ENCODE measurements around the gene EIF2AK3.

DNA sequence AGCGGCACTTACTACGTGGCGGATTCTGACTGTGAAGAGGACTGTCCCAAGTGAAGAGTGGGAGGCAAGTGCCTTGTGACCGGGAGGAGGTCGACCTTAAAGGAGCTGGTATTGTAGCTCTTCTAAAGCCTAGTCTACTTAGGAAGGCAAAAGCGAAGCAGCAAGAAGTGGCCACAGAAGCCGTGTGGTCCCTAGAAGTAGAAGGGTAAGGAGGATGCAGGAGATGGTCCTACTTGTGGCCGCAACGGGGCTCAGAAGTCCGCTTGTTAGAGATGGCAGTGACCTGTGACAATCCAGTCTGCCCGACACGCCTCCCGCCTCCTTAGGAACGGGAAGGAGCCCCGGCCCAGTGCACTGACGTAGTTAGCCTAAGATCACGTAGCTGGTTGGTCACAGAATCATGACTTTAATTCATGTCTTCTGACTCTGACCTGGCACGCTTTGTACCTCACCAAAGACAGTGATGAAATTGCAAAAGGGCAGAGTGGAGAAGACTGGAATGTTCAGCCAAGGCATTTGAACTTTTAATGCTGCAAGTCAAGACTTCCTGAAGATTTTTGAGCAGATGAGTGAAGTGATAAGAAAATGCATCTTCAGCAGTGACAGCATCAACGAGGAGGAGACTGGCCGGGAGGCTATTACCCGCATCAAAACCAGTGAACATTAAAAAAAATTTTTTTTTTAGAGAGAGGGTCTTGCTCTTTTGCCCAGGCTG, 749 bp upstream of the EIF2AK3 start:
- TF ChIP-seq CTCF (IDR thresholded peaks at IDR 0.05; ENCODE audit: low read depth, low read length, poor library complexity, severe bottlenecking): no peak
- no peak for TF ChIP-seq EZH2phosphoT487 (IDR thresholded peaks at IDR 0.05; ENCODE audit: borderline replicate concordance, low read length)

Measured in DOHH2 (cell line).